HL-60/S4 treated with retinoic acid at 250 ng/mL for 4 days and 3 days (cell line): ENCODE results near the gene GJA8.
"Not testable (repeated sequence)": the region's sequence is repeated elsewhere in the genome, so short reads cannot be mapped to it uniquely, and the experiment has no call there.

Experiments
- in situ Hi-C: fragments of 300-500 bp; cut with MboI; formaldehyde crosslinking; loops from 2 replicates; pipeline ENCODE4 v1.7.0; 2022; ENCODE audit warnings: low sequenced_read_pairs

GJA8 gene

GRCh38 chr1:147902253-147902845 lies at the start of gene GJA8:
TSS of gene GJA8 (plus strand) at chr1:147902795. CDS start at chr1:147907956, 5,161 bp downstream.
- in situ Hi-C loops: no loop called here

- in situ Hi-C loops: no loop called here
These were observed 49.2 kb upstream of the GJA8 start for GRCh38 chr1:147853391-147853790.

- in situ Hi-C loops: not testable (repeated sequence)
These were observed 47.6 kb upstream of the GJA8 start for GRCh38 chr1:147854989-147855388.

- in situ Hi-C loops: not testable (repeated sequence)
These were observed 46.6 kb upstream of the GJA8 start for GRCh38 chr1:147855996-147856395.

GRCh38 chr1:147867204-147867603 lies 35.4 kb upstream of the GJA8 start:
- in situ Hi-C loops: not testable (repeated sequence)

GRCh38 chr1:147878022-147878421 lies 24.6 kb upstream of the GJA8 start:
- in situ Hi-C loops: loop anchor here (25.0 kb wide), 1 partner anchor 391 kb away; no protein-coding TSS in a partner anchor

DNA sequence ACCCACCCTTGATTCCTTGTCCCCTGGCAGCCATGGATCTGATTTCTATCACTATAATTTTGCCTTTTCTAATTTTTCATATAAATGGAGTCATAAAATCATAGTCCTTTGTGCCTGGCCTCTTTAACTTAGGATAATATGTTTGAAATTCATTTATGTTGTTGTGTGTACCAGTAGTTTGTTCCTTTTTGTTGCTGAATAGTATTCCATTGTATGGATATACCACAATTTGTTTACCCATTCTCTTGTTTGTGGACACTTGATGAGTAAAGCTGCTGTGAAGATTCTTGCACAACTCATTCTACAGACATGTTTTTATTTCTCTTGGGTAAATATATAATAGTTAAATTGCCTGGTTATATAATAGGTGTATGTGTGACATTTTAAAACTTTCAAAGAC lies 22.7 kb upstream of the GJA8 start:
- in situ Hi-C loops: loop anchor here (25.0 kb wide), 1 partner anchor 393 kb away; no protein-coding TSS in a partner anchor

GRCh38 chr1:147882535-147882934 lies 20.1 kb upstream of the GJA8 start:
- in situ Hi-C loops: loop anchor here (25.0 kb wide), 1 partner anchor 395 kb away; no protein-coding TSS in a partner anchor

DNA sequence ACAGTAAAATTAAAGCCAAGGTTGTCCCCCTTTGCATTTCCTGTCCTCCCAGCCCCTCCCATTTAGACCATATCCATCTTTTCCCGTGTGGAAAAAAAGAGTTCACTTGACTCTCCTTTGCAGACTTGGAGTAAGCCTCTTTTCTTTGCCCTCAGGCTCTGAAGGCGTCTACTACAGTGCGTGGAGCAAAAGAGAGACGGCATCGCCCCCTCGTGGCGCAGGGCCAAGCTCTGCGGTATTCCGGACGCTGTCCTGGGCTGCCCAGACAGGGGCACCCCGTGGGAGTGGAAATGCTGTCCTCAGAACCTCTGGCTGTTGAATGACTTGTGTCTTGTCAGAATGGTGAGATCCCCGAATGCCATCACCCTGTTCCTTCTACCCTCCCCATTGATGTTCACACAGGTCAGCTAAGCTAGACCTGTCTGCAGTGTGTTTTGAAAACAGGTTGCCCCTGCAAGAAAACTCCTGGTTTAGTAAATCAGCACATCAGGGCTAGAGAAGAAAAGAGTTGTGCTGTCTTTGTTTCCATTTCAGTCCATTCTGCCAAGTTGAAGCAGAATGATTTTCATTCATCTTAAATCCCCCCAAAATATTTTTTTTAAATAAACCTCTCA lies 12.3 kb upstream of the GJA8 start:
- in situ Hi-C loops: loop anchor here (25.0 kb wide), 1 partner anchor 403 kb away; no protein-coding TSS in a partner anchor

- in situ Hi-C loops: loop anchor here (25.0 kb wide), 1 partner anchor 404 kb away; no protein-coding TSS in a partner anchor
These were observed 11.5 kb upstream of the GJA8 start for GRCh38 chr1:147891088-147891487.

DNA sequence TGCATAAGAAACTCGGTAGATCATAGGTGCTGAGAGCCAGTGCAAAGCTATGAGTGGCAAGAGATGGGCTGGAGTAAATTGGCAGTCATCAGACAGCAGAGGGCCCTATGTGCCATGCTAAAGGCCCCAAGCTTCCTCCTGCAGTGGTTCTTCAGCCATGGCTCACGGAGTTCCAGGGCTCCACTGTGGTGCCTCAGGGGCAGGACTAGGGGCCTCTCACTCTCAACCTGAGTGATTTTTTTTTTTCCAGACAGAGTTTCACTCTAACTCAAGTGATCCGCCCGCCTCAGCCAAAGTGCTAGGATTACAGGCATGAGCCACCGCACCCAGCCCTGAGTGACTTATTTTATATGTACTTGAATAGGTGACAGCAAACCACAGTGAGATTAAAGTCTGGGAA lies 10.4 kb upstream of the GJA8 start:
- in situ Hi-C loops: loop anchor here (25.0 kb wide), 1 partner anchor 405 kb away; no protein-coding TSS in a partner anchor

DNA sequence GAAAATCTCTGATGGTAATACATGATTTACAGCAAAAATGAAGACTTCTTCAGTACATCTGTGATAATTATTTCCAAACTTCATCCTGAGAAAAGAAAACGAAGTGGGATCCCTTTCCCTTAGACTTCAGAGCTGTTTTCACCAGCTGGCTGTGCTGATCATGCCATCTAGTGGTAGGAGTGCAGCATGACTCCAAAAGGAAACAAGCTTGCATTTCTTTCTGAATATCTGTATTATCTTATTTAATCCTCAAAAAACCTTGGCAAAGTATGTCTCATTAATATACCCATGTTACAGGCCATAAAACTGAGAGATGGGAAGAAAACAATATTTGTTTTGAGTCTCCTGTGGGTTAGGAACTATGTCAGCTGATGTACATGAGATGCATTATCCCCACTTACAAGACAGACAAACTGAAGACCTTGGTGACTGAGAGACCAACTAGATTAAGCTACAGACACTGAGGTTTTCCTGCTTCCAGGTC lies 9.8 kb upstream of the GJA8 start:
- in situ Hi-C loops: loop anchor here (25.0 kb wide), 1 partner anchor 405 kb away; no protein-coding TSS in a partner anchor

- in situ Hi-C loops: loop anchor here (25.0 kb wide), 1 partner anchor 408 kb away; no protein-coding TSS in a partner anchor
These were observed 7.5 kb upstream of the GJA8 start for GRCh38 chr1:147895123-147895522.

- in situ Hi-C loops: loop anchor here (25.0 kb wide), 1 partner anchor 410 kb away; no protein-coding TSS in a partner anchor
These were observed 5.4 kb upstream of the GJA8 start for GRCh38 chr1:147897029-147897752.

DNA sequence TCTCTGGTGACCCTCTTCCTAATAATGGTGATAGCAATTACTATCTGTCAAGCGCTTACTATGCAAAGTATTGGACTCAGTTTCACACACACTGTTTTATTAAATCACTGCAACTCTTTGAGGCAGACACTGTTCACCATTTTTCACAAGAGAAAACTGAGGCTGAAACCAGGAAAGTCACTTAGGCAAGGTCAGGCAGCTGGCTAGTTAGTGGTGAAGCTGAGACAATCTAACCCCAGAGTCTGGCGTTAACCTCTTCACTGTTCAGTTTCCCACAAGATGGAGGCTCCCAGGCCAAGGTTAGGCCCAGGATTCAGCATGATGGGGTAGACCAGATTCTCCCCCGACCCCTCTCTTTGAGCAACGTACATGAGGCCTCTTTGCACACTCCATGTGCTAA lies 4.8 kb upstream of the GJA8 start:
- in situ Hi-C loops: loop anchor here (25.0 kb wide), 1 partner anchor 410 kb away; no protein-coding TSS in a partner anchor

GRCh38 chr1:147904726-147905125 lies 2.1 kb downstream of the GJA8 start:
- in situ Hi-C loops: no loop called here

DNA sequence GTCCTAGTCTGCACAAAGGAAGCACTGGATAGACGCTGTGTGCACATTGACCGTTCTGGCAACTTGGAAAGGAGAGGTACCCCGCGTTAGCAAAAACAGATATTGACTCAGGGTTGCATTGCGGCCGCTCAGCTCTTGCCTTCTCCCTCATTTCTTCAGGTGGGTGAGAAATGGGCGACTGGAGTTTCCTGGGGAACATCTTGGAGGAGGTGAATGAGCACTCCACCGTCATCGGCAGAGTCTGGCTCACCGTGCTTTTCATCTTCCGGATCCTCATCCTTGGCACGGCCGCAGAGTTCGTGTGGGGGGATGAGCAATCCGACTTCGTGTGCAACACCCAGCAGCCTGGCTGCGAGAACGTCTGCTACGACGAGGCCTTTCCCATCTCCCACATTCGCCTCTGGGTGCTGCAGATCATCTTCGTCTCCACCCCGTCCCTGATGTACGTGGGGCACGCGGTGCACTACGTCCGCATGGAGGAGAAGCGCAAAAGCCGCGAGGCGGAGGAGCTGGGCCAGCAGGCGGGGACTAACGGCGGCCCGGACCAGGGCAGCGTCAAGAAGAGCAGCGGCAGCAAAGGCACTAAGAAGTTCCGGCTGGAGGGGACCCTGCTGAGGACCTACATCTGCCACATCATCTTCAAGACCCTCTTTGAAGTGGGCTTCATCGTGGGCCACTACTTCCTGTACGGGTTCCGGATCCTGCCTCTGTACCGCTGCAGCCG lies 5.4 kb downstream of the GJA8 start:
- in situ Hi-C loops: no loop called here

DNA sequence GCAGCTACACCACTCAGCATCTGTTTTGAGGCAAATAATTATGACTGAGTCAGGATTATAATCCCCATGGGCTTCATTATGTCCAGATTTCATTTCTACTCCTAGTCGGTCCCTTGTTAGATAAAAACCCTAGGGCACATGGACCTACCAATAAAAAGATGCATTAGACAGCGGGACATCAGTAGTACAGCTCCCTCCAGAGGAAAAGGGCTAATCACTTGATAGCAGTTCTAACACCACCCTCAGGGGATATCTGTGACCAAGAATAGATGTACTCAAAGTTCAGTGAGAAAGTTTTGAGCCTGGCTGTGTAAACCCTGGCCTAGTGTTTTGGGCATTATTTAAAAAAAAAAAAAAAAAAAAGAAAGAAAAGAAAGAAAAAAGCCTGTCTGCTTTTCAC lies 10.0 kb downstream of the GJA8 start:
- in situ Hi-C loops: no loop called here

- in situ Hi-C loops: no loop called here
These were observed 10.9 kb downstream of the GJA8 start for GRCh38 chr1:147913362-147913942.

DNA sequence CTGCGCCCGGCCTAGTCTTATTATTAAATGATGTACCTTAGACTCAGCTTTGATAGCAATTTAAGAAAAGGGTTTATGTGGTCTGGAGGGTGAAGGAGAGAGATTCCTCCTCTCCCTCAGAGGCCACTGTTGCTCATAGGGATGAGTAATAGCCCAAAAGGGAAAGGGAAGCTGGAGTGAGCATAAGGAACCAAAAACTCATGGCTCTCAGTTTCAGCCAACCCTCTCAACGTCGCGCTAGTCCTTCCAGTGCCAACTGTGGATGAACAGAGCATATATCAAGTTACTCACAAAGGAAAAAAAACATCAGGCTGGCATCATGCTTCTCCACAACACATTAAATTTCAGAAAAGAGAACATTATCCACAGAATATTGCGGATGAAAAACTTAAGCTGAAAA lies 17.3 kb downstream of the GJA8 start:
- in situ Hi-C loops: no loop called here
